Hematopoietic multipotent progenitor cell treated with erythropoietin and hydrocortisone succinate and interleukin-3 and kit ligand, for 17 days (in vitro differentiated cells): Measurements from ENCODE around the gene MYLK.
"Not testable (repeated sequence)": the region's sequence is repeated elsewhere in the genome, so short reads cannot be mapped to it uniquely, and the experiment has no call there.

Source experiments
- DNase-seq: peaks from one replicate; pipeline ENCODE4 v3.0.0-alpha.2; 2015; ENCODE audit warnings: low spot score

Gene MYLK

GRCh38 chr3:123884203-123884831, at the start of gene MYLK:
MYLK (minus strand) TSS chr3:123884332; CDS start chr3:123793841, 90,491 bp downstream.
- no peak for DNase-seq

- DNase-seq, result no peak
Measured at GRCh38 chr3:123930445-123930844, 46.3 kb upstream of the MYLK start.

DNA sequence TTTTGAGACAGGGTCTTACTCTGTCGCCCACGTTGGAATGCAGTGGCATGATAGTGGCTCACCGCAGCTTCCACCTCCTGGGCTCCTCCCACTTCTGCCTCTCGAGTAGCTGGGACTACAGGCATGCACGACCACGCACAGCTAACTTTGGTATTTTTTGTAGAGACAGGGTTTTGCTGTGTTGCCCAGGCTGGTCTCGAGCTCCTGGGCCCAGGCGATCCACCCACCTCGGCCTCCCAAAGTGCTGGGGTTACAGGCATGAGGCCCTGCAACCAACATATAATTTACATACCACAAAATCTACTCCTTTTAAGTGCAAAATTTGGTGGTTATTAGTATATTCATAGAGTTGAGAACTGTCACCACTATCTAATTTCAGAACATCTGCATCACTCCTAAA, 45.2 kb upstream of the MYLK start:
- no peak for DNase-seq

- no peak for DNase-seq
Measured at GRCh38 chr3:123926396-123926795, 42.3 kb upstream of the MYLK start.

DNA sequence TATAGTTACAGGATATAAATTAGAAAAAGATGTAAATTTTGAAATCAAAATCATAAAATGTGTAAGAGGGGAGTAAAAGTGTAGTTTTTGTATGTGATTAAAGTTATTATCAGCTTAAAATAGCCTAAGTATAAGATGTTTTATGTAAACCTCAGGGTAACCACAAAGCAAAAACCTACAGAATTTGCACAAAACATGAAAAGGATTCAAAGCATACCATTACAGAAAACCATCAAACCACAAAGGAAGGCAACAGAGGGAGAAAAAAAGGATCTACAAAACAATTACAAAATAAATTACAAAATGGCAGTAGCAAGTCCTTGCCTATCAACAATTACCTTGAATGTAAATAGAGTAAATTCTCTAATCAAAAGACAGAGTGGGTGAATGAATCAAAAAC, 36.7 kb upstream of the MYLK start:
- no peak for DNase-seq

GRCh38 chr3:123920383-123920782, 36.3 kb upstream of the MYLK start:
- no peak for DNase-seq

DNA sequence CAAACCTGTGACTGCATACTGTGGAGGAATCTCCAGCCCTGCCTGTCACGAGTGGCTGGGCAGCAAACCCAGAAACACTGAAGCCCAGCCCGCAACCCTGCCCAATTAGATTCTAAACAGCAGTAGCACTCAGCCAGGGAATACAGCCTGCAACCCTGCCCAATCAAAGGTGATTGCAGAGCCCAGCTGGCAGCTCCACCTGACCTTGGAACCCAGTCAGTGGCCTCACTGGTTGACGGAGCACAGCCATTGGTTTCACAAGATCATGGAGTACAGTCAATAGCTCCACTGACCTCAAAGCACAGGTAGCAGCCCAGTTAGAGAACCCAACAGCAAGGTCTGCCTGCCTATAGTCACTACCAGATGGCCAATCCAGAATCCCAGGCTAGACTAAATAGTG, 35.2 kb upstream of the MYLK start:
- DNase-seq, result no peak

DNA sequence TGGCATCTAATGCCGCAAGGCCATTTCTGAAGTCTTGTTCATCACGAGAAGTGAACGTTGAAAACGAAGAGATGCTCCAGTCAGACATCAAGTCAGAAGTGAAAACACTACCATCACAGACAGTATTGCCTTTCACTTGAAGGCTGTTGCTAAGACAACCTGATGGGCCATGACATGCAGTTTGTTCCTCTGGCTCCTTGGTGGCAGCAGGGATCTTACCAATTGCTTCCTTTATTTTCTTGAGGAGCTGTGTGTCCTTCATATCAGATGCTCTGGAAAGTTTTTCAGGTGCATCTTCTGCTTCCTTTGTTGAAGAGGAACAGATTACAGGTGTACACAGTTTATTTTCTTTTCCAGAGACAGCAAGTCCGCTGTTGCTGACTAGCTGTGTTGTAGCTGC, 30.7 kb upstream of the MYLK start:
- no peak for DNase-seq

DNA sequence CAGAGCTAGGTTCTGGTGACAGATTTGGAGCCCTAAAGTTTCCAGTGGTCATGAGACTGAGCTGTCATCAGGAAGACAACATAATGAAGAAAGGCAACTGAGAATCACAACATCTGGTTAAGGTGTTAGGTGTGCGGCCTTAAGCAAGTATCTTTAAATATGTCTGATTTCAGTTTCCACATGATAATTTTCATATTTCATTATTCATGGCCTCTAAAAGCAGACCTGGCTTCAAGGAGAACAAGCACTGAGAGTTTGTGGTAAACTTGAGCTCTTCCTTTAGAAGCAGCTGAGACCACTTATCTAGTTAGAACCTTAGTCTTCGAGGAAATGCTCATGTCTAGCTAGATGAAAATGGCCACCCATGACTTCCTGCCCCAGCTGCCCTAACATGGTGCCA, 25.7 kb upstream of the MYLK start:
- DNase-seq, result no peak

DNA sequence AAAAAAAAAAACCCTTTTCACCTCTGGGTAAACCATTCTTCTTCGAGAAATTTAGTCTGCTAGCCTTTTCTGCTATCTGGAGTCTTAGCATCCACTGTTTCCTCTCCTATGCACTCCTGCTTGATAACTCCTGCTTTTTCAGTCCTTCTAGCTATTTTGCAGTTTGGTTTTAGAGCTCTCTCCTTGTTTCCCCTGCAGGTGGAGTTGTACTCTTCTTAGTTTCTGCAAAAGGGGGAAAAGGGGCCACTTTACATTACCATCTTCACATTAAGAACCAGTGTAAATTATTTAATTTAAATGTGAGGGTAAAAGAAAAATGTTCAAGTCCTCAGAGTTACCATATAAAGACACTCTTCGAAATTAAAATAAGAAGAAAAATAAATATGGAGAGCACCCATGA, 23.6 kb upstream of the MYLK start:
- DNase-seq, result no peak

- DNase-seq, result no peak
Measured at GRCh38 chr3:123899300-123899865, 15.3 kb upstream of the MYLK start.

DNA sequence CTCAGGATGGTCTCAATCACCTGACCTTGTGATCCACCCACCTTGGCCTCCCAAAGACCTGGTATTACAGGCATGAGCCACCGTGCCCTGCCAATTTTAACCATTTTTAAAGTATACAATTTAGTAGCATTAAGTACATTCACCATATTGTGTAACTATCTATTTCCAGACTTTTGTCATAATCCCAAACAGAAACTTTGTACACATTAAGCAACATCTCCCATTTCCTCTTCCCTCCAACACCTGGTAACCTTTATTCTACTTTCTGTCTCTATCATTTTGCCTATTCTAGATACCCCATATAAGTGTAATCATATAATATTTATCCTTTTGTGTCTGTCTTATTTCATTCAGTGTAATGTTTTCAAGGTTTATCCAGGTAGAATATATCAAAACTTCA, 8.9 kb upstream of the MYLK start:
- DNase-seq, result no peak

- DNase-seq, result no peak
Measured at GRCh38 chr3:123892195-123892594, 8.1 kb upstream of the MYLK start.

- DNase-seq, result not testable (repeated sequence)
Measured at GRCh38 chr3:123890991-123891390, 6.9 kb upstream of the MYLK start.

GRCh38 chr3:123890162-123890561, 6.0 kb upstream of the MYLK start:
- DNase-seq, result not testable (repeated sequence)

DNA sequence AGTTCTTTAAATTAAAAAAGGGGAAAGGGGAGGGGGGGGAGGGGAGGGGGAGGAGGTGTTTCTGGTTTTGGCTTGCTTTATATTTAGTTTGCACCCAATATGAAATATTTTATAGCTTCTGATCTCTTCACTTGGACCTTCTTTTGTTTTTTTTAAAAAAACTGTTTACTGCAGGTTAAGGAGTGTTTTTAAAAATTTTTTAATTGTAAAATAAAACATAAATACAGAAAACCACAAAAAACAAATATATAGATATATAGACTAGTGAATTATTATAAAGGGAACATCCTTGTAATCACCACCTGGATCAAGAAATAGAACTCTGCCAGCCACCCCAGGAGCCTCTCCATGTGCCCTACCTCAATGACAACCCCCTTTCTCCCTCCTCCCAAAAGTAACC, 861 bp upstream of the MYLK start:
- no peak for DNase-seq

DNA sequence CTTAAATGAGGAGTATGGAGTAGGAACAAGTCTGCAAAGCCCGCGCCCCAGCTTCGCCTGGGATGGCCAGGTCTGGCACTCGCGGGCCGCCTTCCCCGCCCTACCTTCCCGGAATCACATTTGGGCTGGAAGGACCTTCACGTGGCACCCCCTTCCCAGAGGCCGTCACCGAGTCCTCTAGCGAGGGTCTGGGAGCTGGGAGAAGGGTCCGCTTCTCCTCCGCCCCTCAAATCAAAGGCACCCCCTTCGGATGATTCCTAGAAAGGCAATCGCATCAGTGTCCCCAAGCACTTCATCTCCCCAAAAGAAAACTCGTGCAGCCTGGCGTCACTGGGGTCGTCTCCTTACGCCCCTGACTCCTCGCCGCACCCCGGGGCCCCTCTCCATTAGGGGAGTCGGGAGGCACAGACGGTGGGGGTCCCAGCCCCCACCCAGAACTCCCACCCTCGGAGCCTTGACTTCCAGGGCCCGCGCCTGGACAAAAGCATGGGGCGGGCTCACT, 380 bp downstream of the MYLK start:
- DNase-seq, result no peak

- no peak for DNase-seq
Measured at GRCh38 chr3:123883111-123883510, 1.0 kb downstream of the MYLK start.

DNA sequence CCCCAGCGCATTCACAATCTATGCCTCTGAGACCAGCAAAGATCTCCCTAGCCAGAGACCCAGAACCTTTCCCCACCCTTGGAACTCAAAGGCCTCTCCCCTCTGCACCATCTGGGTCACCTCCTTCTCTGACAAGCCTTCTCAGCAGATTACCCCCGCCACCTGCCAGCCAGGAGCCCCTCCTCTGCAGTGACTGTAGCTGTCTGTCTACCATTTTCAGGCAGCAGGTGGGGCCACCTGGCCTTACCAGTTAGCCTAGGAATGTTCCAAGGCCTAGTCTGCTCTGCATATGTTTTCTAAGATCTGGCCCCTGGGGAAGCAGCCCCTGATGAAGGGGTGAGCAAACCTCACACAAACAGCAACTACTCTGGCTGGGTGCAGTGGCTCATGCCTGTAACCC, 2.4 kb downstream of the MYLK start:
- no peak for DNase-seq

DNA sequence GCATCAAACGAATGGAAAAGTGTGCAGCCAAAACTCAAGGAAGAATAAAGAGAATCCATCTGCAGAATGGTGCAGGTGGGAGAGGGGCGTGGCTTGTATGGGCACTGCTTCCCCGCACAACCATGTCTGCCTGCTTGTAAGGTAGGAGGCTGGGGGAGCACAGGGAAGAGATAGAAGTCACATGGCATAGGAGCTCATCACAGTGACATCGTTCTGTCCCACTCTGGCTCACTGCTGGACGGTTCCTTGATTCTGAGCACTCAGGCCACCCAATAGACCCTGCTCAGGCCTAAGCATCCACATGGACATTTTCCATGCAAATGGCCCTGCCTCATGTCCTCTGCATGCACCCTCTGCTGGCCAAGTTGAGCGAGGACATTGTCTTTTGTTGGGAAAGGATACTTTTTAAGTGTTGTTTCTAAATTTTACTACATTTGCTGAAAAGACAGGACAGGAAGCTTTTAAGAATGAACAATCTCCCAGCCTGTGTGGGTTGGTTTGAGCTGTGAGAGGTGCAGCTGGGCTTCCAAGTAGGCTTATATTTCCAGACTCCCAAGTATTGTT, 3.1 kb downstream of the MYLK start:
- DNase-seq, result no peak

- DNase-seq, result no peak
Measured at GRCh38 chr3:123878807-123879206, 5.3 kb downstream of the MYLK start.

DNA sequence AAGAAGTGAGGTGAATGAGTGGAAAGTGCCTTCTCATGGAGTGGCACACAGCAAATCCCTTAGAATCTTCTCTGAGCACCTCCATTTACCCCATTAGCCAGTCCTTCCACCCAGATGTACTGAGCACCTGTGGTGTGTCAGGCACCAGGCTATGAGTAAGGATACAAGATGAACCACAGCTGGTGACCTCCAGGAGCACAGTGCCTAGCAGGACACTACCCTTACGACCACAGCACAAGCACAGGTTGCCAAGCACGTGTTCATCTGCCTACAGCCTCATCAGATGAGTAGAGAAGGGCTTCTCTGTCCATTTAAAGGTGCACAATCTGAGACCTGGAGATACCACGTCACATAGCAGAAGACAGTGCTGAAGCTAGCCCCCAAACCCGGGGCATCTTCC, 6.2 kb downstream of the MYLK start:
- DNase-seq, result no peak

DNA sequence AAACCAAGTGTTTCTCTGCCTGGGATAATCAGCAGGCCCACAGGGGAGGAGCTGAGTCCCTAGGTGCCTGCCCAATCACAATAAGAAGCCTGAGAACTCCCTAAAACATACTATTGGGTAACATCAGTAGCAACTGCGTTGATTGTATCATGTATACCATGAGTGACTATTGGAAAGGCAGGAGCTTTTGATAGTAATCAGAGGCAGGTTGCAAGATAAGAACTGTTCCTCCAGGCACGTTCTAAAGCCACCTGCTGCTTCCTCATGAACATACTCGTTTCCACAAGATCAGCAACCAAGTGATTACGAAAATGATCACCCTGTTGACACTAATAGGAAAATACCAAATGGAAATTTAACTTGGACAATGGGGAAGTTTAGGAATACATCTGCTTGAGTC, 6.7 kb downstream of the MYLK start:
- DNase-seq, result no peak

DNA sequence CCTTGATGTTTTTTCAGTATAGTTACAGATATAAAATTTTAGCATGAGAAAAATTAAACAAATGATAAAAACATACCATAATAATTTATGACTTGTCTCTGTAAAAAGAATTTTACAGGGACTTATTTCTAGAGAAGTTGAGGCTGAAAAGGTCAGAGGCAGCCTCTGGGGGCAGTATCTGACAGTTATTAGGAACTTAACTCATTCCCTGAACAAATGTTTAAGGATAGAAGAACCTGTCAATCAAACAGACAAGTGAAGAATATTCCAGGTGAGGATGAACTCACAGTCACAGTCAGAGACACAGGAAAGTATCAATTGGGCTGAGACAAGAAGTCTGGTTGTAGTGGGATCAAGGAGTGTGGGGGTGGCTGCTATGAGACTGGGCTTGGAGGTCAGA, 7.3 kb downstream of the MYLK start:
- no peak for DNase-seq
